Activated CD4-positive, alpha-beta T cell treated with anti-CD3 and anti-CD28 coated beads, Interleukin-2, amount 50 U/mL, for 48 hours (primary cell): Measurements from ENCODE around the gene LAMC2.
"Not testable (repeated sequence)": the region's sequence is repeated elsewhere in the genome, so short reads cannot be mapped to it uniquely, and the experiment has no call there.

Source experiments
- DNase-seq, 2 experiments: peaks; one replicate each; pipeline ENCODE4 v3.0.0-alpha.2; 2020

Gene LAMC2

DNA sequence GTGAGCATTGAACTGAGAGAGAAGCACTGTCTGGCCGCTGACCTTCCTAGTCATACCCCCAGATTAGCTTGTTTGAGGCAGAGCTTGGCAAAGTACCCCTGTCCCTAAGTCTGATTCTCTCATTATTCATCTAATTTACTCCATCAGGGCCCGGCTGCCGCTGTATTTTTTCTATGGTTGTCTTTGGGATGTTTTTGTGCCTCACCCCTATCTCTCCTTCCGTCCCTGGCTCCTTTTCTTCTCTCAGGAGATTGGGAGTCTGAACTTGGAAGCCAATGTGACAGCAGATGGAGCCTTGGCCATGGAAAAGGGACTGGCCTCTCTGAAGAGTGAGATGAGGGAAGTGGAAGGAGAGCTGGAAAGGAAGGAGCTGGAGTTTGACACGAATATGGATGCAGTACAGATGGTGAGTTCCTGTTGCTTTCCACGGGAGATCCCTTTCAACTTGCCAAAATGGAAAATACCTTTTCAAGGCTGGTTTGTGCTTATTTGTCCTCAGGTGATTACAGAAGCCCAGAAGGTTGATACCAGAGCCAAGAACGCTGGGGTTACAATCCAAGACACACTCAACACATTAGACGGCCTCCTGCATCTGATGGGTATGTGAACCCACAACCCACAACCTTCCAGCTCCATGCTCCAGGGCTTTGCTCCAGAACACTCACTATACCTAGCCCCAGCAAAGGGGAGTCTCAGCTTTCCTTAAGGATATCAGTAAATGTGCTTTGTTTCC, 53.9 kb downstream of the LAMC2 start:
- DNase-seq, result no peak

DNA sequence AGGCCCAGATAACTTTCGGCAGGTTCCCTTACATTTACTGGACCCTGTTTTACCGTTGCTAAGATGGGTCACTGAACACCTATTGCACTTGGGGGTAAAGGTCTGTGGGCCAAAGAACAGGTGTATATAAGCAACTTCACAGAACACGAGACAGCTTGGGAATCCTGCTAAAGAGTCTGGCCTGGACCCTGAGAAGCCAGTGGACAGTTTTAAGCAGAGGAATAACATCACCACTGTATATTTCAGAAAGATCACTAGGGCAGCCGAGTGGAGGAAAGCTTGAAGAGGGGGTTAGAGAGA, 54.4 kb downstream of the LAMC2 start:
- DNase-seq, result no peak

DNA sequence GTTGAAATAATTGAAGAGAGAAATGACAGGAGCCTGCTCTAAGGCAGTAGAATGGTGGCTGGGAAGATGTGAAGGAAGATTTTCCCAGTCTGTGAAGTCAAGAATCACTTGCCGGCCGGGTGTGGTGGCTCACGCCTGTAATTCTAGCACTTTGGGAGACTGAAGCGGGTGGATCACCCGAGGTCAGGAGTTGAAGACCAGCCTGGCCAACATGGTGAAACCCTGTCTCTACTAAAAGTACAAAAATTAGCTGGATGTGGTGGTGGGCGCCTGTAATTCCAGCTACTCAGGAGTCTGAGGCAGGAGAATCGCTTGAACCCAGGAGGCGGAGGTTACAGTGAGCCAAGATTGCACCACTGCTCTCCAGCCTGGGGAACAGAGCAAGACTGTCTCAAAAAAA, 54.8 kb downstream of the LAMC2 start:
- not testable (repeated sequence) for DNase-seq

DNA sequence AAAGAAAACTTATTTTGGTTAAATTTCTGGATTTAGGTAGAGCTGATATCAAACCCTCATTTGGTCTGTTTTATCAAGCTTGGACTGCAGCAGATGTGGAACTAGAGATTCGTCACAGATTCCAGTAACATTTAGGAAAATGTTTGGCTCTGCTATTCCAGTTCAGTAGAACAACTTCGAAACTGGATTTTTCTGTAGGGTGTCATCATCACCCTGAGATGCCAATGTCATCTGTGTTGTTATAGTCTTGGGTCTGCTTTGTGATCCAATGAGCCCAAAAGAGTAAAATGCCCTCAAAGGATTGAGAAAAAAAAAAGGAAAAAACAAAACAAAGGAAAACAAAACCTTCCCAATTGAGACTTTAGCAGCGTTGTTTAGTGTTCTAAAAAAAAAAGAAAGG, 55.4 kb downstream of the LAMC2 start:
- no peak for DNase-seq

DNA sequence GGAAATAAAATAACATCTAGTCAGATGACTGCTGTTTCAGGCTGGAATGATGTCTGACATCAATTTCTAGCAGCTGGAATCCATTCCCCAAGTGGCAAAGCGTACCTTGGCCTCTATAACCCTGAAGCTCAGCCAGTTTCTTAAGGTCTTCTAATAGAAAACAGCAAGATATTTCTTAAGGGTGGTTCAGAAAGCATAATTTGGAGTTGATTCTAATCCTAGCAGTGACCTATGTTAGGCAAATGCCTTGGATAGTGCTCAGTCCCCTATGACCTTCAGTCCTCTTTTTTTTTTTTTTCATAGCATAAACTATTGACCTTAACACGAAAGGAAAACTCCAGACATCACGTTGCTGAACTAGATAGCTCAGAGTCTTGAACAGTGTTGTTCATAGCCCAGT, 56.5 kb downstream of the LAMC2 start:
- no peak for DNase-seq

DNA sequence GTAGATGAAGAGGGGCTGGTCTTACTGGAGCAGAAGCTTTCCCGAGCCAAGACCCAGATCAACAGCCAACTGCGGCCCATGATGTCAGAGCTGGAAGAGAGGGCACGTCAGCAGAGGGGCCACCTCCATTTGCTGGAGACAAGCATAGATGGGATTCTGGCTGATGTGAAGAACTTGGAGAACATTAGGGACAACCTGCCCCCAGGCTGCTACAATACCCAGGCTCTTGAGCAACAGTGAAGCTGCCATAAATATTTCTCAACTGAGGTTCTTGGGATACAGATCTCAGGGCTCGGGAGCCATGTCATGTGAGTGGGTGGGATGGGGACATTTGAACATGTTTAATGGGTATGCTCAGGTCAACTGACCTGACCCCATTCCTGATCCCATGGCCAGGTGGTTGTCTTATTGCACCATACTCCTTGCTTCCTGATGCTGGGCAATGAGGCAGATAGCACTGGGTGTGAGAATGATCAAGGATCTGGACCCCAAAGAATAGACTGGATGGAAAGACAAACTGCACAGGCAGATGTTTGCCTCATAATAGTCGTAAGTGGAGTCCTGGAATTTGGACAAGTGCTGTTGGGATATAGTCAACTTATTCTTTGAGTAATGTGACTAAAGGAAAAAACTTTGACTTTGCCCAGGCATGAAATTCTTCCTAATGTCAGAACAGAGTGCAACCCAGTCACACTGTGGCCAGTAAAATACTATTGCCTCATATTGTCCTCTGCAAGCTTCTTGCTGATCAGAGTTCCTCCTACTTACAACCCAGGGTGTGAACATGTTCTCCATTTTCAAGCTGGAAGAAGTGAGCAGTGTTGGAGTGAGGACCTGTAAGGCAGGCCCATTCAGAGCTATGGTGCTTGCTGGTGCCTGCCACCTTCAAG, 57.3 kb downstream of the LAMC2 start:
- DNase-seq, result no peak

DNA sequence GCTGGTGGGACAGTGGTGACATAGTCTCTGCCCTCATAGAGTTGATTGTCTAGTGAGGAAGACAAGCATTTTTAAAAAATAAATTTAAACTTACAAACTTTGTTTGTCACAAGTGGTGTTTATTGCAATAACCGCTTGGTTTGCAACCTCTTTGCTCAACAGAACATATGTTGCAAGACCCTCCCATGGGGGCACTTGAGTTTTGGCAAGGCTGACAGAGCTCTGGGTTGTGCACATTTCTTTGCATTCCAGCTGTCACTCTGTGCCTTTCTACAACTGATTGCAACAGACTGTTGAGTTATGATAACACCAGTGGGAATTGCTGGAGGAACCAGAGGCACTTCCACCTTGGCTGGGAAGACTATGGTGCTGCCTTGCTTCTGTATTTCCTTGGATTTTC, 58.4 kb downstream of the LAMC2 start:
- DNase-seq, result no peak

DNA sequence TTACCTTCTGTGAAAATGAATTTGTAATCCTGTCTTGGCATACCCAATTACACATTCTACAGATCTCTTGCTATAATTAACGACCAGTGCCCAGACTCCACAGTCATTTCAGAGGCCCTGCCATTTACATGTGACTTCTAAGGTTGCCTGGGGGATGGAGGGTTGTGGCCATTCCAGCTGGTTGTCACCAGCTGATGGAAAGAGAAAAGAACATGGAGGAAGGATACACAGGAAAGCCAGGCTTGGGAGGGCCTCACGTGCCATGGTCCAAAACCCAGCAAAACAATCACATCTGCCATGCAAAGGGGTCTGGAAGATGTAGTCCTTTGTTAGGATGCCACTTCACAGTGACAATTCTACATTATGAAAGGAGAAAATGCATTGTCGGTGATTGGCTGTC, 59.3 kb downstream of the LAMC2 start:
- DNase-seq, result no peak

DNA sequence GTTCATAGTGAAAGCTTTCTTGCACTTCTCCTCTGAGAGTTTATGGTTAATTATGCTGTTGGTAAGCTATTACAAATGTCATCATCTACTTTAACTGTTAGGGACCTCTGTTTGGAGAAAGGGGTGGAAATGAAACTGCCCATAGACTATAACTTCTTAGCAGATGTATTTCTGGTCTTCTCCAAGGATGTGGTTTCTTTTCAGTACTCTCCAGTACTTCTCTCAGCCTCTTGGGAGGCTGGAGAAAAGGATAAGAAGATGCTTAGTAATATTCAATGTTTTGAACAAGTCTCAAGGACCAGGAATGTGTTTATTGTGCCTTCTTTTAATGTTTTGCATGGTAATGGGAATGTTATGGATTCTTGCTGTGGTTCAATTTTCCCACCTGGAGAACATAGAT, 60.4 kb downstream of the LAMC2 start:
- DNase-seq, result no peak

DNA sequence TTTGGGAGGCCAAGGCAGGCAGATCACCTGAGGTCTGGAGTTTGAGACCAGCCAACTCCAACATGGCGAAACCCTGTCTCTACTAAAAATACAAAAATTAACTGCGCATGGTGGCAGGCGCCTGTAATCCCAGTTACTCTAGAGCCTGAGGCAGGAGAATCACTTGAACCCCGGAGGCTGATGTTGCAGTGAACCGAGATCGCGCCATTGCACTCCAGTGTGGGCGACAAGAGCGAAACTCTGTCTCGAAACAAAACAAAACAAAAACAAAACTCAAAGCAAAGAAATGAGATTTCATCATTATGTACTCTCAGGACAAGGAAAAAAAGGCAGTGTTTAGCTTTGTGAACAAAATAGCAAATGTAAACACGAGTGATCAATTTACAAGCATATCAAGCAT, 61.0 kb downstream of the LAMC2 start:
- no peak for DNase-seq

DNA sequence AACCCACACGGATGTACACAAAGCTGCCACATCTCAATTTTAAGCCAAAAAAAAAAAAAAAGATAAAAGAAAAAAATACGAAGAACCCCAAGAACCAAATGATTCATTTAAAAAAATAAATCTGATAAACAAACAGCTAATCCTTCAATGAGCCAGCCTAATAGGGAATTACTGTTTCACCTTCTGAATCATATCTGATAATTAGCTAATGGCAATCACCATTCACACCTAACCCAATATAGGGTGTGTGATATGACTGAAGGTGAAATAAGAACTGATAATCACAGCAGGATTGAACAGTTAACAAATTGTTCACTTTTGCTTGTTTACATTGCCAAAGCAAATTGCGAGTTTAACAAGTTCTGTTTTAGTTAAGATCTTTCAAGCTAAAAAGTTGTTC, 61.4 kb downstream of the LAMC2 start:
- no peak for DNase-seq

DNA sequence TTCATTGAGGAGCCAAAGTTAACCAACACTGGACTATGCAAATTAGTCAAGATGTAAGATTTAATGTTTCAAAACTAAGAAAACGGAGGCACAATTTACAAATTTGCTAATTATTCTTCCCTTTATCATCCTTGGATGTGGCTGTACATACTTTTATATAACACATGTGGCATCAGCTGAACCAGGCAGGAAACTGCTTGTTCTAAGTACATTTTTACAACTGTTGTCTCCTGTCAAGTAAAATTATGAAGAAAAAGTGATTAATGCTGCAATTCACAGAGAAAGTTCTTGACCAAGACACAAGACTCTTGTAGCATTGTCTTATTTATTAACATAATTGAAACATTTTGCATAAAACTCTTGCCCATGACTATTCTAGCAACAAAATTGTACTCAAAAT, 61.9 kb downstream of the LAMC2 start:
- DNase-seq, result no peak

DNA sequence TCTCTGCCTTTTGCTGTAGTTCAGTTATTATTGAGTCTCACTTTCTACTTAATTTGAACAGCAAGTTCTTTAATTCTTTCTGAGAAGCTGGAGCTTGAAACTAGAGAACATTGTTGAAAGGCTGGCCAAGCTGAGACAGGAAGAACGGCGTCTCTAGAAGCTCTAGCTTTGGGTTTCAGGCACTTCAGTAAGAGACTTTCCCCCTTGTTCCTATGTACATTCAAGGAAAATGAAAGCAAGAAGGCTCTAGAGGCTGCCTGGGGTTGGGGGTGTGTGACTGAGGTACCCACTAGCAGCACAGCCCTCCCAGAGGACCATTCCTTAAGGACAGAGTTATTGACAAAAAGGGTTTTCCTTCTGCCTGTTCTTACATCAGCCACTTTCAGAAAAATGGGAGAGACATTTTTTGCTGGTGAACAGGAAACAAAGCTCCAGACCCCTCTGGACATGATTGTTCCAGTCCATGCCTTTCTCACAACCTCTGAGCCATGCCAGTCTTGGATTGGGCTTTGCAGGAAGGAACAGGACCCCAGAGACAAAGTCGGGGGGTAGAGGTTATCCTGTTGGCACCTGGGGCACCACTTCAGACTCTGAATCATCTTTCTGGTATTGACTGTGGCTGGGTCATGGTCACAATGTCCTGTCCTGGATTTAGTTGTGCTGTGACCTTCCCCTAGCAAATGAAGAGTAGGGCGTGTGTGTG, 63.1 kb downstream of the LAMC2 start:
- no peak for DNase-seq

DNA sequence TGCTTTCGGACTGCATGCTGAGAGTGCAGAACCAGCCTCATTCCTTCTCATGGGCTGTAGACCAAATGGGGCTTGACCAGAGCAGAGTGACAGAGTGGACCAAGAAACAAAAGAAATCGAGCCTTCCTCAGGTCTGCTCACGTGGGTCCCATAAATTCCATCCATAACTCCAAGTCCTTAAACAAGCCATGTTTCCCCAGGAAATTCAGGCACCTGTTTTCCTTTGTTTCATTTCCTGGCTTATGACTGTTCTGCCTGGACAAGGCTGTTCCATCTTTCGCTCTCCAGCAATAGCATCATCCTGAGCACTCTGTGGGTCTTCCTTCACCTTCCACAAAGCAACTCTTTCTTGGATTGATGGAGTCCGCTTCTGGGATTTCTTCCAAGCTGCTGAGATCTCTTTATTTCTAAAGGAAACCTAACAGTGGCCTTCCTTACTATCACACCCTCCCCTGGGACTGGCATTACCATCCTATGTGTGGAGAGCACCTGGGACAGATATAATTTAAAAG, 63.9 kb downstream of the LAMC2 start:
- no peak for DNase-seq

DNA sequence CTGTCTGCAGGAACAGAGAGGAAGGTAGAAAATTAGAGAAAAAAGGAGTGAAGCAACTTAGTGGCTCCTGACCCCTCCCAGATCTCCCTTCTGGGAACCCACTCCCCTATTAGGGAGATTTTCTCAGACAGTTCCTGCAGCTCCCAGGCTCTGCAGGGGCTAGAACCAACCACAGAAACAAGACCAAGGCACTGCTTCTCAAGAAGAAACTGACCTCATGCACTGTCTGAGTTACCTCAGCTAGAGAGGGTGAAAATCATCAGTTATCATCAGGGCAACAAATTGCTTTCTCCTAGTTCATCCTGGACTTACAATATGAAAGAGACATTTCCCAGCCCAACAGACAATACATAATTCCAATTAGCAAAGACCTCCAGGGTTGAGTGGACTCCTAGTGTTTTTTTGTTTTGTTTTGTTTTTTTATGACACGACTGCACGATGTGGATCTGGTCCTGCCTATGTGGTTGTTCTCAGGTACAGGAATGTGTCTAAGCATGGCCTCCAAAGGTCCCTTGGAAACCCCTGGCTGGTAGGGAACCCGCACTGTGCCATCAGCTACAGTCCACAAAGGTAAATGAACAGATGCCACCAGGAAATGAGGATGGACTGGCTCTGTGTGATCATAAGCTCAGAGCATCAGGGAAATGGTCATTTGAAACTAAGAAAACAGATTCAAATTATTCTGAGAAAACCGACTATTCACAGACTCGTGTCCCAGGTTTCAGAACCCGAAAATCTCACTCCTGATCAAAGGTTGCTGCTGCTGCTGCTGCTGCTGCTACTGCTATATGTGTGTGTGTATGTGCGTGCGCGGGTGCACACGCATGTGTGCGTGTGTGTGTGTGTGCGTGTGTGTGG, 65.3 kb downstream of the LAMC2 start:
- no peak for DNase-seq

DNA sequence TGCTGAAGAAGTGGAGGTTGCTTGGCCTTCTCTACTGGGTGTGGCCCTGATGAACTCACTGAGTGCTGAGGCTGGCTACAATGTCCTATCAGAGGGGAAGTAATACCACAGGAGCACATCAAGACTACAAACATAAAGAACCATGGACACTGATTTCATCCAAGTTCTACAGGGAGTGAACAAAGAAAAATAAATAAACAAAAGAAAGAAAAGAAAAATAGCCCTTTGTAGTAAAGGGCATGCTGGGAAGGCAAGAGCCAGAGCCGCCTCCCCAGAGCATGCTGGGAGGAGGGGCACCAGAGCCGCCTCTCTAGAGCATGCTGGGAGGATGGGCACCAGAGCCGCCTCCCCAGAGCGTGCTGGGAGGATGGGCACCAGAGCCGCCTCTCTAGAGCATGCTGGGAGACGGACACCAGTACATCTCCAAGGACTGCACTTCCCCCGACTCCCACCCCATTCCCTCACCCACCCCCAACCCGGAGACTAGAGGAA, 65.9 kb downstream of the LAMC2 start:
- no peak for DNase-seq

DNA sequence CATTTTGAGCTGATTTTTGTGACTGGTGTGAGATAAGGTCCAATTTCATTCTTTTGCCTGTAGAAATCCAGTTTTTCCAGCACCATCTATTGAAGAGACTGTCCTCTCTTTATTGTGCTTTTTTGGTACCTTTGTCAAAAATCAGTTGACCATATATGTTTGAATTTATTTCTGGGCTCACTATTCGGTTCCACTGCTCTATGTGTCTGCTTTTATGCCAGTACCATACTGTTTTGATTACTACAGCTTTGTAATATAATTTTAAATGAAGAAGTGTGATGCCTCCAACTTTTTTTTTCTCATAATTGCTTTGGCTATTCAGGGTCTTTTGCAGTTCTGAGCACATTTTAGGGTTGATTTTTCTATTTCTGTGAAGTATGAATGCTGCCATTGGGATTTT, 69.0 kb downstream of the LAMC2 start:
- DNase-seq, result no peak

DNA sequence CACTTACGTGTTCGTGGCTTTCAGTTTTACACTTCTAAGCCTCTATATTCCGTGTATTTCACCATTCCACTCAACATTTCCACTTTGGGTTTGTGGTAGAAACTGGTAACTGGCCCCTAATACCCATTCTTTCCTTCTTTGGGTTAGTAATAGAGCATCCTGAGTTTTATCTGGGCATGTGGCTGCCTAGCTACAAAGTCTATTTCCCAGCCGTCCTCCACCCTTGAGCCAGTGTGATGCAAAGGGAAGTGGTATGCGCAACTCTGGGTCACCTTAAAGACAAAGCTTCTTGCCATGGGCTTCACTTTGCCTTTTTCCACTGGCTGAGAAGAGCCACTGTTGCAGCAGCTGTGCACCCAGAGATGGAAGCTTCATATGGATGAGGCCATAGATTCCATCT, 73.9 kb downstream of the LAMC2 start:
- no peak for DNase-seq

DNA sequence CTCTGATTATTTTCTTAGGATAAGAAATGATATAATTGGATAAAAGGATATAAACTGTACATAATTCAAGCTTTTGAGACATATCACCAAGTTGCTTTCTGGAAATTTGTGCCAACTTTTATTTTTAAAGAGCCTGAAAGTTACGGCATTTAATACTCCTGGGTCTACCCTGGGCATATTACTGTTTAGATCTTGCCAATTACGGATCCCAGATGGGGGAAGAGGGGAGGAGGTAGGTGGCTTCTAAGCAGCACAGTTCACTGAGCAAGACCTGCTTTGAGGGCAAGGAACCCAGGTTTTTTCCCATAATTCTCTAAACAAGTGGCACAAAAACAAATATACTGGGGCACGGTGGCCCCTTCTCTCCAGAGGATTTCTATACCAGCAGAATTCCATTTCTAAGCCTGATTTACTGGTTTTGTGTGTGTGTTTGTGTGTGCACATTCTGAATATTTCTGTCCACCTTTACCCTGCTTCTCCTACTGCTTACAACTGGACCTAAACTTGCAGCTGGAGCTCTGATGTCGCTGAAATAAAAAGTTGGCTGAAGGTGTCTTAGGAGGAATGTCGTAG, 76.7 kb downstream of the LAMC2 start:
- no peak for DNase-seq

DNA sequence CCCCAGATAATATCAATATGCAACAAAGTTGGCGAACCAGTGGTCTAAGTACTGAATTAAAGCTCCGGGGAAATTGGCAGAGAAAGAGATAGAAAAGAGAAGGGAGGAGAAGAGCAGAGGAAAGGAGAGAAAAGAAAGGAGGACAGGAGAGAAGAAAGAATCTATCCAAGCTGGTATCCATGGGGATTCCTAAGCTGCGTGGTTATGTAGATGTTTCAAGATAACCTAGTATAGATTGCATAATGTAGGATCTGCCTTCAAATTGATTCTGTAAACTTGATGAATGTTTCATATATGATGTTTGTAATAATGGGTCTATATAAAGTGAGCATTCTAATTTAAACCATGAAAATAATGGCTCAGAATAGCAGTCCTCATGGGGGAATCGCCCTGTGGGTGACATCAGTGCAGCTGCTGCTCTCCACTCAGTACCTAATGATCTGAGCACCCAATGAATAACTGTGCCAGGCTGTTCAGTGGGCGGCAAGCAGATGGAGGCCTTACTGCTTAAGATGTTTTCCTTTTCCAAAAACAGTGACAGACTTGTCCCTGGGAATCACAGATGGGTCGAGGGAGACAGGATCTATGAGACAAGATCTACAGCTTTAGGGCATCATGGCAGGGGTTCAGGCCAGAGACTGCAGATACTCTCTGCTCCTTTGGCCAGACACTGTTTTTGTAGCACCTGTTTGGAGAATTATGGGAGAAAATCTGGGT, 78.0 kb downstream of the LAMC2 start:
- DNase-seq, result no peak

DNA sequence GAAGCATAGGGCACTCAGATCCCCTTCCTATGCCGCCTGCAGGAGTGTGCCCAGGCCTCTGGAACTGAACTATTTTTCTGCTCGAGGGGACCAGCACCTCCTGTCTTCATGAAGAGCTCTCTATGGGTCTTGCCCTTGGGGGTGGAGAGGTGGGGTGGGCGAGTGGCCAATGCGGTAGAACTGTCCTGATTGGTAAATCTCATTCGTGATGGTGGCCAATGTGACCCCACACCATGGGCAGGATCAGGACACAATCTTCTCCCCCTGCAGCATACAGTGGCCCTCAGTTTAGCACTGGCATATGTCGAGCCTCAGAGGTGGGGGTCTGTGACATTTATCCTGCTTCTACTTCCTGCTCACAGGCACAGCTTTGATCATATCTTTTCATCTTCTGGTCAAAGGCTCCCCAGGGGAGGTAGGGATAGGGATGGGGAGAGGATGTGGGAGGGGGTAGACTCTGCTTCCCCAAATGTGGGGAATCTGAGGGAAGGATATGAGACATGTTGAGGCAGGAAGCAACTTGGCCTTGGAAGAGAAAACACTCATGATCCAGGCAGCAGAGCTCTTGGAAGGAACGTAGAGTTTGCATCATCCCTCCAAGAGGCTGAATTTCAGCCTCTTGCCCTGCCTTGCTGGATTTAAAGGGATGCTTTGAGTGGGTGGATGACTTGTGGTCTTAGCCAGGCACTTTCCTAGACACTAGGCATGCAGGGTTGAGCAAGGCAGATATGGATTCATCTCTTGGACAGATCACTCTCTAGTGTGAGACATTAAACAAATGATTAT, 81.8 kb downstream of the LAMC2 start:
- DNase-seq, result no peak
